Measurements from ENCODE around the gene SLF1.

SLF1 gene

GRCh38 chr5:94661086-94661485 is 42.6 kb downstream of the SLF1 start:
- DNase-seq (ENCODE audit: low read depth), result no peak

- no peak for DNase-seq (ENCODE audit: low read depth)
Measured at GRCh38 chr5:94667937-94668336, 49.5 kb downstream of the SLF1 start.

GRCh38 chr5:94670726-94671125 is 52.3 kb downstream of the SLF1 start:
- no peak for DNase-seq (ENCODE audit: low read depth)

GRCh38 chr5:94672746-94673145 is 54.3 kb downstream of the SLF1 start:
- no peak for DNase-seq (ENCODE audit: low read depth)

- DNase-seq (ENCODE audit: low read depth), result no peak
Measured at GRCh38 chr5:94674490-94675382, 56.3 kb downstream of the SLF1 start.

GRCh38 chr5:94675965-94676618 is 57.6 kb downstream of the SLF1 start:
- no peak for DNase-seq (ENCODE audit: low read depth)

GRCh38 chr5:94682814-94683520 is 64.5 kb downstream of the SLF1 start:
- no peak for DNase-seq (ENCODE audit: low read depth)

- no peak for DNase-seq (ENCODE audit: low read depth)
Measured at GRCh38 chr5:94689908-94690307, 71.4 kb downstream of the SLF1 start.

- DNase-seq (ENCODE audit: low read depth), result no peak
Measured at GRCh38 chr5:94690778-94691177, 72.3 kb downstream of the SLF1 start.

- DNase-seq (ENCODE audit: low read depth), result no peak
Measured at GRCh38 chr5:94691291-94691690, 72.8 kb downstream of the SLF1 start.

- no peak for DNase-seq (ENCODE audit: low read depth)
Measured at GRCh38 chr5:94691949-94692348, 73.5 kb downstream of the SLF1 start.

- no peak for DNase-seq (ENCODE audit: low read depth)
Measured at GRCh38 chr5:94692581-94692980, 74.1 kb downstream of the SLF1 start.

- no peak for DNase-seq (ENCODE audit: low read depth)
Measured at GRCh38 chr5:94693043-94693822, 74.8 kb downstream of the SLF1 start.

GRCh38 chr5:94693845-94694370 is 75.4 kb downstream of the SLF1 start:
- DNase-seq (ENCODE audit: low read depth), result no peak

GRCh38 chr5:94694671-94695070 is 76.2 kb downstream of the SLF1 start:
- DNase-seq (ENCODE audit: low read depth), result no peak

GRCh38 chr5:94698197-94698596 is 79.7 kb downstream of the SLF1 start:
- no peak for DNase-seq (ENCODE audit: low read depth)

- DNase-seq (ENCODE audit: low read depth), result no peak
Measured at GRCh38 chr5:94699562-94699961, 81.1 kb downstream of the SLF1 start.

GRCh38 chr5:94700592-94700991 is 82.1 kb downstream of the SLF1 start:
- DNase-seq (ENCODE audit: low read depth), result no peak

GRCh38 chr5:94702729-94703128 is 84.3 kb downstream of the SLF1 start:
- no peak for DNase-seq (ENCODE audit: low read depth)

GRCh38 chr5:94705427-94705826 is 87.0 kb downstream of the SLF1 start:
- no peak for DNase-seq (ENCODE audit: low read depth)

- no peak for DNase-seq (ENCODE audit: low read depth)
Measured at GRCh38 chr5:94707359-94707758, 88.9 kb downstream of the SLF1 start.

GRCh38 chr5:94709277-94709676 is 90.8 kb downstream of the SLF1 start:
- no peak for DNase-seq (ENCODE audit: low read depth)

Data from activated T-helper 1 cell treated with Interleukin-2 at 50 U/mL for 16 hours (primary cell).